ENCODE measurements around the gene MT1H.
"Not testable (repeated sequence)": the region's sequence is repeated elsewhere in the genome, so short reads cannot be mapped to it uniquely, and the experiment has no call there.

The MT1H gene

DNA sequence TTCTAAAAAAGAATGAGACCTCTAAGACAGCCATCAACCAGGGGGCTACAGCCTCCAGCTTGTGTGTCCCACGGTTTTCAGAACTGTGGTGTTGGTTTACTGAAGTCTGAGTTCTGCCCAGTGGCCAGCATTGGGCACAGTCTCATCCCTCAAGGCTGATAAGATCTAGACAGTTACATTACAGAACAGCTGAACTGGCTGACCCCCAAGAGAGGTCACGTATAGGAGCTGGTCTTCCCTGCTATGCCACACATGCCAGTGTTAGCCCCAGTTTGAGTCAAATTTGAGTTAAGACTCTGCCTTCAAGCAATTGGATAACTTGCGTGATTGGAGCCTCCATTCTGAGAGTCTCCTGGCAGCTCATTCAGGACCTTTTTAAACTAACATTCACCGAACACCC is 45.5 kb downstream of the MT1H start:
- Histone ChIP-seq H3K4me3 (ENCODE audit: low read depth in 1 of 2, low read length in 2 of 2) (no peak overlapping the region), H3K27me3 (ENCODE audit: low read depth, low read length) (no peaks in the 10 kb centered on the region), H3K9me3 (ENCODE audit: control insufficient read depth in 1 of 2, low read length in 2 of 2) (no peaks in the 10 kb centered on the region), H3K36me3 (ENCODE audit: control insufficient read depth in 1 of 2, insufficient read depth in 2 of 2, low read length in 2 of 2) (no peaks in the 10 kb centered on the region), H3K4me1 (ENCODE audit: control insufficient read depth in 1 of 2, insufficient read depth in 2 of 2, low read length in 2 of 2) (no peaks in the 10 kb centered on the region), H3K27ac (ENCODE audit: low read length) (no peak overlapping the region)

DNA sequence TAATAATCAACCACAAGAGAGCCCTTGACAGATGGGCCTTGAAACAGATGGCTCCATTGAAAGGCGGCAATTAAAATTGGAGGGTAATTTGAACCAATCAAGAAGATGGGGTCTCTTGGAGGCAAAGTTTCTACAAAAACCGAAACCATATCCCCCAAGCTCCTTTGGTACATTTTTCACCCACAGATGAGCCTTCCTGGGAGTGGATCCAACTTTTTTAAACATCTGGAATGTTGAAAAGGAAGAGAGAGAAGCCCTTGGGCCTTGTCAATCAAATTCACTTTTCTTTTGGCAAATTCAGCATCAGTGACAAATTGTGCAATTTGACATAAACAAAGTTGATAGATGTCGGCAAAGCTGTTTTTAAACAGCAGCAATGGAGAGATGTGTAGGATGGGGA is 47.1 kb downstream of the MT1H start:
- Histone ChIP-seq H3K9me3 (ENCODE audit: control insufficient read depth in 1 of 2, low read length in 2 of 2) (no peaks in the 10 kb centered on the region), H3K4me3 (ENCODE audit: low read depth in 1 of 2, low read length in 2 of 2) (no peak overlapping the region), H3K36me3 (ENCODE audit: control insufficient read depth in 1 of 2, insufficient read depth in 2 of 2, low read length in 2 of 2) (no peaks in the 10 kb centered on the region), H3K27me3 (ENCODE audit: low read depth, low read length) (no peaks in the 10 kb centered on the region), H3K27ac (ENCODE audit: low read length) (no peak overlapping the region), H3K4me1 (ENCODE audit: control insufficient read depth in 1 of 2, insufficient read depth in 2 of 2, low read length in 2 of 2) (no peaks in the 10 kb centered on the region)

DNA sequence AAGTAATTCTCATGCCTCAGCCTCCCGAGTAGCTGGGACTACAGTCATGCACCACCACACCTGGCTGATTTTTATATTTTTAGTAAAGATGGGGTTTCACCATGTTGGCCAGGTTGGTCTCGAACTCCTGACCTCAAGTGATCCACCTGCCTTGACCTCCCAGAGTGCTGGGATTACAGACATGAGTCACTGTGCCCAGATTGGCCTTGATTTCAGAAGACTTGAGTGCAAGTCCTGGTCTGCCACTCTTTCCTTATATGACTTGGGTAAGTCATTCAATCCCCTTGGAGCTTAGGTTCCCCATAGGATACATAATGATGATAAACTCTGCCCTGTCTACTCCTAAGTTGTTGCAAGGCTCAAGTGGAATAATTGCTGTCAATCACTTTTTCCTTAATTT is 47.9 kb downstream of the MT1H start:
- H3K27me3 ChIP-seq (ENCODE audit: low read depth, low read length); H3K27ac ChIP-seq (ENCODE audit: low read length); H3K4me3 ChIP-seq (ENCODE audit: low read depth in 1 of 2, low read length in 2 of 2); H3K36me3 ChIP-seq (ENCODE audit: control insufficient read depth in 1 of 2, insufficient read depth in 2 of 2, low read length in 2 of 2); H3K9me3 ChIP-seq (ENCODE audit: control insufficient read depth in 1 of 2, low read length in 2 of 2); H3K4me1 ChIP-seq (ENCODE audit: control insufficient read depth in 1 of 2, insufficient read depth in 2 of 2, low read length in 2 of 2): not testable (repeated sequence)

Measured in muscle layer of duodenum (tissue), 2 donors.